Stimulated activated CD4-positive, alpha-beta T cell treated with anti-CD3 and anti-CD28 coated beads, Interleukin-2, amount 100 ng/mL, for 24 hours (primary cell): ENCODE measurements around the gene SCD5.

Experiments
- DNase-seq, 2 donors: peaks; one replicate each; pipeline ENCODE4 v3.0.0-alpha.2; 2020

Gene SCD5

DNA sequence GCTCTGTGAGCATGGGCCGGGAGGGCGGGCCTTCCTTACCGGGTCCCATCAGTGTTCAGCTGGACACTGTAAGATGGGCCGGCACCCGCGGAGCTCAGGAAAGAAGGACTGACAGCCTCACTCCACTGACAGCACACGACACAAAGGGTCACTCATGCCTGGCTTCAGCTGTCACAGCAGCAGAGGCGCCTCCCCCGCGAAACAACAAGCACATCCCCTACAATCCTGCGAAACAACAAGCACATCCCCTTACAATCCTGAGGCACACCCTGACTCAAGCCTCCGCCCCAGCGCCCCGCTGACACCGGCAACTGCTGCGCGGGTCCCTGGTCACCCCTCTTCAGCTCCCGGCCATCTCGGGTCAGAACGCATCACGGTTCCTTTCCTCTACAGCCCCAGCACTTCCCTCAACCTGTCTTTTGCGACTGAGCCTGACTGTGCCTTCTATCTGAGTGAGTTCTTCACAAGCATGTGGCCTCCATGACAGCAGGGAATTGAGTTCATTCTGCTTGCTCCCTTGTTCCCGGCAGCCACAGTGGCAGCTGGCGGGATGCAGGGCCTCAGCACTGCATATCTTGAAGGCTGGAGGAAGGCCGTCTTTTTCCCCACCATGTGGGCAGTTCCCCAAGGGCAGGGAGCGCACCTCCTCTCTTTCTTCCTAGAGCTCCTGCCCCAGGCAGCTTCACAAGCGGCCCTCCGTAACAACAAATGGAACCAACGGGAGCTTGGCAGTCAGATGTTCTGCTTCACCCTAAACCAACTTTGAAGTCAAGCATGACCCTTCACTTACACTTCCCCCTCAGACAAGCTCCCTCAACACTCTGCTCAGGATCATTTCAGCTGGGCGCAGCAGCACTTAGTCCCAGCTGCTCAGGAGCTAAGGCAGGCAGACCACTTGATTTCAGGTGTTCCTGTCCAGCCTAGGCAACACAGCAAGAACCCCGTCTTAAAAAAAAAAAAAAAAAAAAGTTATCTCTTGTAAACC is 39.6 kb downstream of the SCD5 start:
- DNase-seq = no peak

DNA sequence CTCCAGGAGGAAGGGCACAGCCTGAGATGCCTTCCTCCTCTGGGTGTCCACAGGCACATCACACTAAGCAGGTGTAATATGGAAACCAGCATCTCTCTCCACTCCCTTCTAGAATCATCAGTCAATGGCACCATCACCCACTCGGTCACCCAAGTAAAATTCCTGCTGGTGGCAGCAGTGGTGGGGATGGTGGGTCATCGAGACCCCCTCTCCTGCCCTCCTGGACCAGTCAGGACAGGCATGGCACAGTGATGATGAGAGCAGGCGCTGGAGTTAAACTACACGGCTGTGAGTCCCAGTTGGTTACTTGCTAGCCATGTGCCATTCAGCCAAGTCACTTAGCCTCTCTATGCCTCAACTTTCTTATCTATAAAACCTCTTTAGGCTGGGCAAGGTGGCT is 42.5 kb downstream of the SCD5 start:
- DNase-seq = no peak

DNA sequence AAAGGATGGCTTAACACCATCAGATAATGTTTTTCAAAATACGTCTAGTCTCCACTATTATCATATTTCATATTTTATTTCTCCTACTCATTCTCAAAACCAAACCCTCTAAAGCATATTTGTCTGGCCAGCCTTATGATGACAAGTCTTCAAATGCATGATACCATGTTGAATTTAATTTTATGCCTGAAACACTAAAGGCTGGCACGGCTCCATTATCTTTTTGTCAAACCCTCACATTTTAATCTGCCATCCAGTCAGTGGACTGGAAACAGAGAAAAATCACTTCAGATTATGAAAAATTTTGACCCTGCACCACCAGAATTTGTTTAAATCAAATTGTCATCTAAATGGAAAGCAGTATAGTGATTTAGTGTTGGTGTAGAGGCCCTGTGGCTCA is 42.9 kb downstream of the SCD5 start:
- DNase-seq = no peak

DNA sequence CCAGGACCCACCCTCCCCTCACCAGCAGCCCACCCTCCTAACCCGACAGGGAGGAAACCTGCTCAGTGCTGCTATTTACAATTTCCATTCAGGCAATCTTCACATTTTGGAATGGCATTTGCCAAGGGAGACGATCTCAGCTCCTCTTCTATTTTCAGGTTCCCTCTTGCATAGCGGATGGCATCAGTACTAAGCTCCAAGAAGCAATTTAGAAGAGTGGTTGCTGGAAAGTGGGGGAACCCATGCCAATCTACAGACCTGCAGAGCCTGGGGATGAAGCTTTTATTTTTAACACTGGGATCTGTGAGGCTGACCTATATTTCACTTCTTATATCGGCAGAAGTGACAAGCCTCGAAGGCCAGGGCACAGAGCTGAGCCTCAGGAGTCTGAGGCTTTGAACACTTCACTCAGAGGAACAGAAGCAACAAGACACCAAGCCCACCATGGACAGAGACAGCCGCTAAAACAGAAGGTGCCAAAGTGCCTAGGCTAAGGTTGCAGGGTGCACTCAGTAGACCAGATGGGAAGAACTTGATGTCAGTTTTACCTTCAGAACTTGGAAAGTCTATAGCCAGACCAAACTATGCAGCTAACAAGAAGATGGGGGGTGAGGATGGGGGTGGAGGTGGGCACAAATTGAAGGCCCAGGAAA is 44.0 kb downstream of the SCD5 start:
- no peak for DNase-seq

DNA sequence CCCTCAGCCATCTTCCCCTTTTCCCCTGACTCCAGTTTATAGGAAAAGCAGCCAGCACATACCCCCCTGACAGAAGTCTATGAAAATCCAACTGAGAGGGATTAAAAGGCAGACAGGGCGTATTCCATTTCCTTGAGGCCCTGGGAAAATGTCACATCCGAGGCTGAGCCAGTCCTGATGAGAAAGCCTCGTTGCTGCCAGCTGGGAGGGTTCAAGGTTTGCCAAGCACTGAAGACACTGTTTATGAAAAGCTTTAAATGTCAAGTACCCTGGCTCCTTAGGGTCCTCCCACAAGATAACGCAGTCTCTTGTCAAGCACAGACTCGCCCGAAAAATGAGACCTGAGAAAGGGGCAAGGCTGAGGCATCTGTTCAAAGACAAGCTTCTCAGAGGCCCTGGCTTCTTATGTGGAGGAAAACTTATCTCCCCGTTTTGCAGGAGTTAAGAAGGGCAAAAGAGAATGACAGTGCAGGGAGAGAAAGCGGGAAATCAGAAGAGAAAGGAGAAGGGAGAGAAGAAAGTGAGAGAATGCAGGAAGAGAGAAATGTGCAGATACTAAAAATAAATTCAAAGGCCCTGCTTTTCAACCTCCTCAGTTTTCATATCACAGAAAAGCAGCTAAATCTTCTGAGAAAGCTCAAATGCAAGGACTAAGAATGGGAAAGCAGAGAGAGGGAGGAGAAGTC is 44.7 kb downstream of the SCD5 start:
- no peak for DNase-seq

DNA sequence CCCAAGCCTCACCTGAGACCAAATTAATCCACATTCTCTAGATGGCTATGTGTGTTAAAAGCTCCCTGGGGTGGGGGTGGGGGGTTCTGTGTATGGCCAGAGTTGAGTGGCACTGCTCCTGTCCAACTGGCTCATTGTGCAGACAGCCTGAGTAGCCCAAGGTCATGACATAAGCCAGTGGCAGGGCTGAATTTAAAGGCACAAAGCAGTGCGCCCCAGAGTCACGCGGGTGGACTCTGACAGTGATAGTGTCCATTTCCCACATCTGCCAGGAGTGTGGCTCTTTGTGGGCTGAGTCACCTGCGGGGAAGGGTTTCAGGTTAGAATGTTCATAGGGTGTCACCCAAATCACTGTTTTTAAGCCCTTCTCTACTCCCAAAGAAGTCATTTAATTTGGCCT is 45.4 kb downstream of the SCD5 start:
- DNase-seq = no peak

DNA sequence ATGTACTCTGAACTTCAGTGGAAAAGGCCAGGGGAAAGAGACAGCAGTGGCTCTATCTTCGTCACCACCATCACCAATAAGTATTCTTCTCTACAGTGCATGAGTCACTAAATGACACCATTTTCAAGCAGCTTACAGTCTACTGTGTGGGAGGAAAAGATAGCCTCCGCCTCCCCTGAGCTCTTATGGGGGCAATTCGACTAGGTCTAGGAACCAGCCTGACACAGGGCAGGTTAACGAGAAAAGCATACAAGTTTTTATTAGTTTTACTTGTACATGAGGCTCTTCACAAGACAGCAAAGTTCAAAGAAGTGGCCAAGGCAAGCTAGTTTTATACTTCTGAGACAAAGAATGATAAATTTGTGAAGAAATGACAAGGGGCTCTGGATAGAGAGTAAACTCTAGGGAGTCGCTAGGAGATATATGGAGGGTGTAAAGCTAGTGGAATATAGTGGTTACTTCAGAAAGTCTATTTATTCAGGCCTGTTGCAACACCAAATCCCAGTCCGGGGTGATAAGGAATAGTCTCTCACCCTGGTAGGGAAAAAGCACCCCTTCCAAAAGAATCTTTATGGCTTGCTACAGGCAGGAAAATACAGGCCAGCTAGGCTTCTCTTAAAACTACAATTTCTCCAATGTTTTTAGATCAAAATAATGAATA is 49.7 kb downstream of the SCD5 start:
- DNase-seq = no peak

DNA sequence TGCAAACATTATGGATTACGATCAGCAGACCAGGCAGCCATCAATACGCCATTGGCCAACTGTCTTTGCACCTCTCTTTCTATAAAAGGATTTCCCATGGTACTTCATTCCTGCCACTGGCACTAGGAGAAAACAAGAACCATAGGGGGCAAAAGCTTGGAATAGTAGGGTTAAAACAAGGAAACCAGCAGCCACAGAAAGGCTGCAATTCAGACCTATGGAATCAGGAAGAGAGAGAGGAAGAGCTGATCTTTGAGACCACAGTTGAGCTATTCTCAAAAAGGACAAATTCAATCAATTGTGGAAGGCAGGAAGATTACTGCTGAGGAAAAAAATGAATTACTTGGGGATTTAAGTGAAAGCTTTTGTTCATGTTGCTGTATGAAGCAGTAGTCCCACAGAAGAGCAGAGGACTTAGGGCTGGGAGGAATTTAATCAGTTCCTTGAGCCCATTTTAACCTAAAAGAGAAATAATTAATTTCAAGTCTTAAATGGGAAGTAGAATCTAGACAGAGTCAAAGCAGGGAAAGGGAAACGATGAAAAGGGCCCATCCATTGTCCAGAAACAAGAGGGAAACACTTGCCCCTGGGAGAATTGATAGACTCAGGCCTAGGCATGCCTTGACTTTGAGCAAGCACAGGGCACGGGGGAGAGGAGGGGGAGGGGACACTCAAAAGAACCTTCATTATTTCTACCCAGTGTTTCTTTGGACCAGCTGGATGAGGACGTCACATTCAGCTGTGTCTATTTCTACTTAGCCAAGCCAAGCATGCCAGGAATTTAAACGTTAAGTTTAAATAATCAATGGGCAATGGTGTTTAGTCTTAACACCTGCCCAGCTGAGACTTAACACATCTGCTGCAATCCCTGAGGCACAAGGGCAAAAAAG is 50.7 kb downstream of the SCD5 start:
- no peak for DNase-seq

DNA sequence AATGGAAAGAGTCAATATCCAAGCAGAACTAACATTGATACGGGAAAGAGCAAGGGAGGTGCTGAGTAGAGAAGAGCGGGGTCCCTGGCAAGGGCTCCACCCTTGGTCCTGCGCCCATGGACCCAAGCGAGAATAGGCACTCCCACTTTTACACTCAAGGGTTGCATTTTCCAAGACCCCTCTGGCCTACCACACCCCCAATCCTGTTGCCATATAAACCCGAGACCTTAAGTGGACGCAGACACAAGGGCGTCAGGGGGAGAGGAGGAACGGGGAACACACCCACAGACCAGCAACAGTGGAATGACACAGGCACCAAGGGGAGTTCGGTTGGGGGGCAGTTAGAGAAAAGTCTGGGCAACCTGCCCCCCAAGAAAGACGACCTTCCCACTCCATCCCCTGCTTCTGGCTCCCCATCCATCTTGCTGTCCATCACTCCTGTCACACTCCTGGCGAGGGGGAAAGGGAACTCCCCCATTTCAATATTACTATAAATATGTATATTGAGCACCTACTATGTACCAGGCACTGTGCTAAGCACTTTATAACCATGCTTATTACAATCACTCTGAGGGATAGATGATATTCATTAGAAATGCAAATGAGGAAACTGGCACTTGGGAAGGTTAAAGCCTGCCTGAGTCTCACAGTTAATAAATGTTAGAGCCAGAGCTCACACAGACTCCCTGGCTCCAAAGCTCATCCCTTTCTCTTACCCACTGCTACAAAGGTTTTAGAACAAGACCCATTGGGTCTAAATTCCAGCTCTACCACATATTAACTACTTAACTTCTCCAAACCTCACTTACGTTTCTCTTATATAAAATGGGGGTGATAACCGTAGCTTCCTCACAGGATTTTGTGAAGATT is 51.7 kb downstream of the SCD5 start:
- DNase-seq = no peak

DNA sequence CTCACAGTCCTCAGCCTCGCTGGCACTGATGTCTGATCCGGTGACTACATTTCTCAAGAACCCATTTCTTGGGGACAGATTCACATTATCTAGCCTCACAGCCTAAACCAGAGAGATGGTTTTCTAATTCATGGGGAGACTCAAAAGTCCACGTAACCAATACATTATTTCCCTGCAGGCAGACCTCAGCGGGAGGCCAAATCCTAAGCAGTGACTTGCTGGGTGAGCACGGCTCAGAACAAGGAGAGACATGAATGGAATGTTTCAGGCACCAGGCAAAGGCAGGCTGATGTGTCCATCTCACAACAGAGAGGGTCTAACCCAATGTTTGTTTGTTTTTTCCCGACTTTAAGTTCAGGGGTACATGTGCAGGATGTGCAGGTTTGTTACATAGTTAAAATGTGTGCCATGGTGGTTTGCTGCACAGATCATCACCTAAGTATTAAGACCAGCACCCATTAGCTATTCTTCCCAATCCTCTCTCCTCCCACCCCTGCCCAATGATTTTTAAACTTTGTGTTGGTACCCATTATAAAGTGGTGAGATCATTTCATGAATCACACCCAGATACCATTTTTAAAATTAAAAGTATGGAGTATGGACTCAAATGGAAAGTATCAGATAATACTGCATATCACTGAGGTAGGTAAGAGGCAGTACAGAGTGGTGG is 53.3 kb downstream of the SCD5 start:
- DNase-seq = no peak

DNA sequence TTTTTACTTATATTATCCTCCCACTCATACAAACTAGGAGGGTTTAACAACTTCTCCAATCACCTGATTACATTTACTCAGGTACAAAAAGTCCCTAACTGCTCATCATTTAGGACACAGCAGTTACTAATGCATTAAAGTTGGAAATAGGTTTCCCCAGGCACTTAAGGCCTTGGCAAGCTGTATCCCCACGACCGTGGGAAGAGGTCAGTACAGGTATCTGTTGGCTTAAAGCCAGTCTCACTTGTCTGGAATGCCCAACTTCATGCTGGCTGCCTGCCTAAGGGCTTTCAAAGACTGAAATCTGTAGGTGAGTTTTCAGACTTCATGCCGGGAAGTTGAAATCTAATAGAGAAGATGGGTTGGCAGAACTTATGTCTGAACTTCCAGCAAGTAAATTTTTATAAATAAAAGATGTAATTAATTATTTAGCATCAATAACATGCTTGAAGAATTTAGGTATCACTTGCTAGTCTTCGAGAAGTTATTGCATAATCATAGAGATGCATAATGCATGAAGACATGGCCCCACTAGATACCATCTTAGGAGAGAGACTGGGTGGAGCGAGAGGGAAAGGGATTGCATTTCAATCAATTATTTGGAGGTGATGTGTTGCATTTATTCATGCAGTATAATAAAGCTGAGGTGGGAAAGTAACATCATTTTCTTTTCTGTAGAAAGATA is 54.2 kb downstream of the SCD5 start:
- no peak for DNase-seq

DNA sequence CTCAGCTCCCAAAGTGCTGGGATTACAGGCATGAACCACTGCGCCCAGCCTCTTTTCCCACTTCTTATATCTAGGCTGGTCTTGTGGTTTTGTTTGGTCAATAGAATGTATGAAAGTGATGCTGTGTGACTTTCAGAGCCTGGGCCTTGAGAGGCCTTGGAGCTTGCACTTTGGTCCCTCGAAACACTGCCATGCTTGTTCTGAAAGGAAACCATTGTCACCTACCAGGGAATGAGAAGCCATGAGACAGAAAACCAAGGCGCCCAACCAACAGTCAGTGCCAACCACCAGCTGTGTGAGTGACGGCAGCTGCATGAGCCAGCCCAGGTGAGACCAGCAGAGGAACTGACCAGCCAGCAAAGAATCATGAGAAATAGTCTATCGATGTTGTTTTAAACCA is 57.4 kb downstream of the SCD5 start:
- no peak for DNase-seq

DNA sequence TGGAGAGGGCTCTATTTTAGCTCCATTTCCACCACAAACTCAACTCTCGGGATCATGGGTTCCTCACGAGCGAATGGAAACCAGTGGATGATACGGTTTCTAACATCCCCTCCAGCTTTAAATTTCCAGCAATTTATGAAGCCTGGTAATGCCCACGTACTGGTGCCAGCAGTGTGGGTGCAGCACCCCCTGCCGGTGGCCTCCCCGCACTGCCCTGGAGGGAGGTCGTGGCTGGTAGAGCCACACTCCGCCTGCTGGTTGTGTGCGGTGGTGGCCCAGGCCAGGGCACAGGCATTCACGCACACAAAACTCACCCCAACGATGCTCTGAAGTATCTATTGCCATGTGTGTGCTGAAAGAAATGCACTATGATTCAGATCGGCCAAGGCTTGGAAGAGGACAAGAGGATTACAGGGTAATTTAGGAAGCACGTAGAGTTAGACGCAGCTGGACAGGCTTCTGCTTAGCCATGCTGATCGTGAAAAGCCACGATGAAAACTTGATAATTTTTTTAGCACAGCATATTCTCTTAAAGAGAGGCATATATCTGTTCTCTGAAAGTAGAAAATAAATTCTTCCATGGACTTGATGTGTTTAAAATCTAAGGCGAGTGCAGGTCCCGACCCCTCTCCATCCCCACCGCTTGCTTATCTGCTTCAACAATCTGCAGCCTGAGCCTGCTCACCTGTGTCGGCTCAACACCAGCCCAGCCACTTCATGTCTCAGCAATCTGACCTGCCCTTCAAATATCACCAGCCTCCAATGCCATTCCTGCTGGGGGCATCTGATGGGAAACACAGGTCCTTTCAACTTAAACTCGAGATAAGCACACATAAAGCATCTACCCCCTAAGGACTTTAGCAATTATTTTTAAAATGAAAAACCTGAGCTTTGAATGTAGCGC is 59.1 kb downstream of the SCD5 start:
- peak; percentile 65 to 85 for DNase-seq

DNA sequence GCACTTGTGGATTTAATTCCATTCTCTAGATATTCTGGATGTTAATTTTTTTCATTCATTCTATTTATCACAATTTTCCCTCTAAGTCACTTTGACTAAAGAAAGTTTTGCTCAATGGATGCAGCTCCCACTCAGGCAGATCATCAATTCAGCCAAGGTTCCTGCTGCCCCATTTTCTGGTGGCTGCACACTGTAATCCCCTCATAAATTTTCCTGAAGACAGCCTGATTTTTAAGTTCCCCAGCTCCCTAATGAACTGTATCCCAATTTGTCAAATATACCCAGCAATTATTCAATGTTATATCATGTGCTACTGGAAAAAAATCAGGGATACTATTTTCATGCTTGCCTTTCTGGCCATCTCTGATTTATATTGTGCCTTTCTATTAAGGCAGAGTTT is 61.2 kb downstream of the SCD5 start:
- no peak for DNase-seq

DNA sequence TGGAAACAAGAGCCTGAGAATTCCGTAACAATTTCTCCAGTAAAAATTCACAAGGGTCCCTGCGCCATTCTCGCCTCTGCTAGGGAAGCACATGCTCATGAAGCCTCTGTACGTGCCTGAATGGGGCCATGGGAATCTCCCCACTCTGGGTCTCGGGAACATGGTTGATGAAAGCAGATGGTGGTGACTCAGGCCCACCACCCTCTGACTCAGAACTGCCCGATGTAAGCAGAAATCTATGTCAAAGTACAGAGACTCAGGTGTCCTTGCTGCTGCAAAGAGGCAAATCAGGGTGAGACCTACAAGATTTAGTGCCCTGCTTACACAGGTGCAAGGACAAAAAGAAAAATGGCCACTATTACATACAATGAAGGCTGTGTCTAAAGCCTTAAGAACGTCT is 65.0 kb downstream of the SCD5 start:
- DNase-seq = peak in 1 of 2 donors; percentile 3

DNA sequence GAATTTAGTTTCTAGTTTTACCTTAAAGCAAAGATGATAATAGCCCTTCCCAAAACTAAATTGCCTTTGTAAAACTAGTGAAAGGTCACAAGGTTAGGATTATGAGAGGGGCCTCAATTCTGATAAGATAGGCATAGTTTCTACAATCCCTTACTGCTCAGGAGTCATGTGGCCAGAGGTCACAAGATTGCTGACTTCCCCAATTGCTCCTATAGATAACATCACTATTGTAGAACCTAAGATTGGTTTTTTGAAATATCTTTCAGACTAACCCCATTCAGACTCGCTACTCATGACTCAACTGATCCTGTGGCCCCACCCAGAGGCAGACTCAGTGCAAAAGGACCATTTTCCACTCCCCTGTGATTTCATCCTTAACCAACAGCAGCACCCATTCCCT is 70.3 kb downstream of the SCD5 start:
- no peak for DNase-seq

DNA sequence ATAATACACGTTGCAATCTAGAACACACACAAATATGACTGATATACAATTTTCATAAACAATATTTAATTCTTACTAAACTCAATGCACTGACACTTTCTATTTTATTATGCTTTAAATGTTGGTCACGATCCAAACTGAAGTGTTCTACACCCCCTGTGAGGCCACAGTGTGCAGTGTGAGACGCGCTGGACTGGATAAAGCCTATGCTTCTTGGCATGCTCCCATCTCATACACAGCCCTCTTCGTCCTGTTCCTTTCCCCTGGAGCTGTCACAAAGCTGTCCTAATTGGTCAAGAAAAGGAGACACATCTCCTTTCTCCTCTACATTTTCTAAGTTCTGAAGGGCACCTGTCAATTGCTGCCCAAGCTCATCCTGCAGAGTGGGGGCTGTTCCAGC is 72.0 kb downstream of the SCD5 start:
- DNase-seq = no peak

DNA sequence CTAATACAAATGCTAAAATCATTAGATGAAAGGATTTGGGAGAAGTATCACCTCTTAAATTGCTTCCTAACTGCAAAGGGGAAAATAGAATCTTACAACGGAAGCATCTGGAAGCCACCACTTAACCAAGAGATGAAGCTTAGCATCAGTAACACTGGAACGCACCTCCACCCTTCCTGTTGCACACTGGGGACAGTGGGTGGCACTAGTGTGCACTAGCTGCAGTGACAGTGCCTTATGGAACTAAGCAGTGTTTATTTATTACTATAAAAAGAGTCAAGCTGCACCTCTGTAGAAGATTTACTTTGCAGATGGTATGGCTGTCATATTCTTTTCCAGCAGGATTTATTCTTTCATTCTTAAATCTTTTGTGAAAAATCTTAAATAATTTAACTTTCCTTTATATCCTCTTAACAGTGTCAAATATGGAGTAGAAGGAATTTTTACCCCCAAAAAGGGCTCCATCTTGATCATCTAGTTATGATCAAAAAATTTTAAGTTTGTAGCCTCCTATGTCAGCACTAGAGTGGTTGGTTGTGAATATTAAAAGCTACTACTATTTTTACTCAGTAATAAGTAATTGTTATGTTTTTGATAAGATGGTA is 76.7 kb downstream of the SCD5 start:
- peak; percentile 20 to 24 for DNase-seq
